Measurements from ENCODE around the gene NDST1.

- no peak for TF ChIP-seq EGR1 (IDR thresholded peaks at IDR 0.05; ENCODE audit: low read depth)
- TF ChIP-seq CTCF (IDR thresholded peaks at IDR 0.05 in 2 of 3, conservative IDR thresholded peaks at IDR 0.05 in 1 of 3; ENCODE audit: borderline replicate concordance in 1 of 3, insufficient read depth in 1 of 3, low read depth in 2 of 3, low read length in 2 of 3) = no peak
- no peak for TF ChIP-seq POLR2A (IDR thresholded peaks at IDR 0.05; ENCODE audit: borderline replicate concordance, extremely low read depth, insufficient read depth, insufficient read length)
- no peak for TF ChIP-seq REST (IDR thresholded peaks at IDR 0.05; ENCODE audit: low read depth)
- TF ChIP-seq POLR2AphosphoS5 (IDR thresholded peaks at IDR 0.05; ENCODE audit: low read depth, low read length) = no peak
- no peak for TF ChIP-seq EZH2phosphoT487 (IDR thresholded peaks at IDR 0.05; ENCODE audit: borderline replicate concordance)
- no peak for TF ChIP-seq EZH2 (IDR thresholded peaks at IDR 0.05)
- TF ChIP-seq JUND (IDR thresholded peaks at IDR 0.05) = no peak
- TF ChIP-seq ZNF274 (IDR thresholded peaks at IDR 0.05; ENCODE audit: low read depth, low read length) = no peak
- TF ChIP-seq MAX (IDR thresholded peaks at IDR 0.05) = no peak
Measured at GRCh38 chr5:150584556-150585335, 76.8 kb downstream of the NDST1 start.
